ENCODE results near the gene PARL. TPM values are rescaled to one million over a fixed set of nuclear protein-coding genes. Genes with fewer than 3 reads are reported as not detected.

PARL gene
- total RNA-seq, 1 experiment from 2014 or later: 54.2 TPM

GRCh38 chr3:183818041-183818620, 66.5 kb downstream of the PARL start:
- DNase-seq (ENCODE audit: low read depth): no peak

GRCh38 chr3:183817639-183818038, 67.0 kb downstream of the PARL start:
- DNase-seq (ENCODE audit: low read depth): no peak

- no peak for DNase-seq (ENCODE audit: low read depth)
Measured at GRCh38 chr3:183816681-183817510, 67.8 kb downstream of the PARL start.

GRCh38 chr3:183815951-183816475, 68.7 kb downstream of the PARL start:
- DNase-seq (ENCODE audit: low read depth): no peak

GRCh38 chr3:183815563-183815940, 69.1 kb downstream of the PARL start:
- no peak for DNase-seq (ENCODE audit: low read depth)

GRCh38 chr3:183814240-183814639, 70.4 kb downstream of the PARL start:
- DNase-seq (ENCODE audit: low read depth): no peak

GRCh38 chr3:183812761-183813445, 71.8 kb downstream of the PARL start:
- DNase-seq (ENCODE audit: low read depth): no peak

- DNase-seq (ENCODE audit: low read depth): no peak
Measured at GRCh38 chr3:183811638-183812037, 73.0 kb downstream of the PARL start.

GRCh38 chr3:183810643-183811594, 73.8 kb downstream of the PARL start:
- DNase-seq (ENCODE audit: low read depth): no peak

GRCh38 chr3:183809270-183809669, 75.4 kb downstream of the PARL start:
- no peak for DNase-seq (ENCODE audit: low read depth)

- DNase-seq (ENCODE audit: low read depth): no peak
Measured at GRCh38 chr3:183808355-183808754, 76.3 kb downstream of the PARL start.

GRCh38 chr3:183807881-183808280, 76.8 kb downstream of the PARL start:
- no peak for DNase-seq (ENCODE audit: low read depth)

- no peak for DNase-seq (ENCODE audit: low read depth)
Measured at GRCh38 chr3:183807209-183807728, 77.4 kb downstream of the PARL start.

- no peak for DNase-seq (ENCODE audit: low read depth)
Measured at GRCh38 chr3:183802989-183803388, 81.7 kb downstream of the PARL start.

GRCh38 chr3:183801601-183802000, 83.1 kb downstream of the PARL start:
- DNase-seq (ENCODE audit: low read depth): no peak

- no peak for DNase-seq (ENCODE audit: low read depth)
Measured at GRCh38 chr3:183800243-183800863, 84.3 kb downstream of the PARL start.

GRCh38 chr3:183799461-183799860, 85.2 kb downstream of the PARL start:
- no peak for DNase-seq (ENCODE audit: low read depth)

GRCh38 chr3:183797996-183798395, 86.7 kb downstream of the PARL start:
- DNase-seq (ENCODE audit: low read depth): no peak

- DNase-seq (ENCODE audit: low read depth): no peak
Measured at GRCh38 chr3:183796372-183796771, 88.3 kb downstream of the PARL start.

- DNase-seq (ENCODE audit: low read depth): no peak
Measured at GRCh38 chr3:183794452-183794851, 90.2 kb downstream of the PARL start.

GRCh38 chr3:183792976-183793375, 91.7 kb downstream of the PARL start:
- no peak for DNase-seq (ENCODE audit: low read depth)
